NCI-H345 treated with DMSO at 0.1 percent for 48 hours (cell line): ENCODE results near the gene QKI.
"Not testable (repeated sequence)": the region's sequence is repeated elsewhere in the genome, so short reads cannot be mapped to it uniquely, and the experiment has no call there.

Source experiments
- DNase-seq: peaks from one replicate; lab custom pipeline; 2025; ENCODE audit not compliant: unreplicated experiment; lab: John Stamatoyannopoulos, UW

QKI gene

GRCh38 chr6:163572612-163573011, 158.1 kb downstream of the QKI start:
- no peak for DNase-seq

GRCh38 chr6:163573503-163574179, 159.1 kb downstream of the QKI start:
- no peak for DNase-seq

DNA sequence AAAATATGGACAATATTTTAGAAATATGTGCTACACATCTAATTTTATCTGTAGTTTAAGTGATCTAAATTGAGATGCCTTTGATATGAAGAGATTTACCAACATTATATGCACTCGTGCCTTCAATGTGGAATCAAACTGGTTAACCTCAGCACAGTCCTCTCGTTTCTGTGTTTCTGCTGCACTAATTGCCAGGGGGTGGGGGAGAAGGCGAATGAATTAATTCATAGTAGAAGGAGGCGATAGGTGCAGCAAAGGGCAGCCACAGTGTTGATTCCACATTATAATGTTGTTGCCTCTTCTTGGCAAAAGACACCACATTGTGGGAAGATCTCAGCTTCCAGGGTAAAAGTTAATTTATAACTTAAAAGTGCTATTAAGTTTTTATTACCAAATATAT, 161.6 kb downstream of the QKI start:
- DNase-seq, result no peak

- DNase-seq, result no peak
Measured at GRCh38 chr6:163577404-163577803, 162.9 kb downstream of the QKI start.

- no peak for DNase-seq
Measured at GRCh38 chr6:163579111-163579879, 164.8 kb downstream of the QKI start.

GRCh38 chr6:163579880-163580295, 165.4 kb downstream of the QKI start:
- DNase-seq, result no peak

DNA sequence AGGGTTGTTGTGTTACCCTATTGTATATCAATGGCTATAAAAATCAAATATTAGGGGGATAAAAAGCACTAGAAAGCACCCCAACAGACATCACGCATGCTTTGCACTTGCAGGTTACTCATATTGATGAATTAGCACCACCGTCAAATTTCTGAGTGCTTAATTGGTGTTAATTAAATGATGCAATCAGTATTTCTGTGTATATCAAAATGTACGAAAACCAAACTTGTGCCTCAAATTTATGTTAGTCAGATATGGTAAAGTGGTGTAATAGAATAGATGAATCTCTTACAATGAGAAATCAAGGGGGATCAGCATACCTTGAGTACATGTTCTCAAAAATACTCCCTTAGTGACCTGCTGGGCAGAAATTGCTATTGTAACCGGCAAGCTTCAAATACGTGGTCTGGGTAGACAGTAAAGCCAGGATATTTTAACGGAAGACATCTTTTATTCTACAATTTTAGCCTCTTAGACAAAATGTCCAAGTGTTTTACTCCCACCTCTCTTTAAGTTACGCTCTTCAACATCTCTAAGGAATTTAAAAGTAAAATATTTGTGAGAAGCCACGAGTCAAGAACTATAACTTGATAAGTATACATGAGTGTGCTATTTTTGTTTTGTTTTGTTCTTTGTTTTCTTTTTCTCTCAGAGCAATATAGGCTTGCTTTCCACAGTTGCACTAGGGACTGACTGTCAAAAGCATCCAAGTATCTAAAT, 166.0 kb downstream of the QKI start:
- no peak for DNase-seq

DNA sequence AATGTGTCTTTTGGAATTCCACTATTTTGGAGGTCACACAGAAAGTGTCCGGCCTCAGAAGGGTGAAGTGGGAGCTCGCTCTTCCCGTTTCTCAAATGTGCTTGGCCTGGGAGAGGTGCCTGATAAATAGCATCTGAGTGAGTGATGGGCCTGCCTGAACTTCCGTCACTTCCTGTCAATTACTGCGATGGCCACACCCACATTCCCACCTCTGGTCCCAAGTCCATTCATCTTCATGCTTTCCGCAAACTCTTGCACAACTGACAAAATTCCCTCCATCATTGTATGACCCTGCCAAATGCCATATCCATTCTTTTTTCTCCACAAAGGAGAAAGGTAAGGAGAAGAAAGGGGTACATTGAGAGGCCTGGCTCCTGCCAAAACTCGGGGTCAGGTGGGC, 169.0 kb downstream of the QKI start:
- no peak for DNase-seq

- no peak for DNase-seq
Measured at GRCh38 chr6:163585932-163586437, 171.5 kb downstream of the QKI start.

- DNase-seq, result no peak
Measured at GRCh38 chr6:163586888-163587287, 172.4 kb downstream of the QKI start.

DNA sequence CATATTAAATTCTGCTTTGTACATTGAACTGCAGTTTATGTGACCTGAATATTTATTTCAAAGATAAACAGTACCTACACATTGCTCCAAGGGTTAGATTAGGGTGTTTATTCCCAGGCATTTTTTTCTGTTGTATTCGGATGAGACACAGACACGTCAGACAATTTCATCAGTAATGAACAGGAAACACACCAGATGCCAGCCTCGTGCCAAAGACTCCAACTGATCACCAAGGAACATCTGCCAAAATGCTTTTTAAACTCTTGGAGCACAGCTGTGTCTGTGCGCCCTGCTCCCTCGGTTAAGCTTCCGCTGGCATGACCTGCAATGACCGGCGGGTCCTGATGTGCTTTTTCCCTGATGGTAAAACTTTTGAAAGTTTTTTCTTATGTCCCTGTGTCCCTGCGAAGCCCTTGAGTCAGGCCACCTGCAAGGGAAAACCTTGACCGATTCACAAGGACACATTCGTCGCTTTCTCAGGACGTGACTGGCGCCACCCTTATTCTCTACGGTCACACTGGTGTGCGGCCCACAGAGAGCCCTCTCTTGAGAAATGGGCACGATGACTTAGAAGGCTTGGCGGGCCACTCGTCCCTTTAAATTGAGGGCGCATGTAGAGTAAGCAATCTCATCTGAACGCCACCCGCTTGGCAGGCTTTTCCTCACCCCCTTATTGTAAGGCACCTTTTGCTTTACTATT, 173.9 kb downstream of the QKI start:
- no peak for DNase-seq

- DNase-seq, result no peak
Measured at GRCh38 chr6:163589387-163589786, 174.9 kb downstream of the QKI start.

GRCh38 chr6:163590132-163590531, 175.6 kb downstream of the QKI start:
- DNase-seq, result not testable (repeated sequence)

GRCh38 chr6:163592872-163593271, 178.4 kb downstream of the QKI start:
- DNase-seq, result no peak

- DNase-seq, result no peak
Measured at GRCh38 chr6:163596174-163596573, 181.7 kb downstream of the QKI start.

DNA sequence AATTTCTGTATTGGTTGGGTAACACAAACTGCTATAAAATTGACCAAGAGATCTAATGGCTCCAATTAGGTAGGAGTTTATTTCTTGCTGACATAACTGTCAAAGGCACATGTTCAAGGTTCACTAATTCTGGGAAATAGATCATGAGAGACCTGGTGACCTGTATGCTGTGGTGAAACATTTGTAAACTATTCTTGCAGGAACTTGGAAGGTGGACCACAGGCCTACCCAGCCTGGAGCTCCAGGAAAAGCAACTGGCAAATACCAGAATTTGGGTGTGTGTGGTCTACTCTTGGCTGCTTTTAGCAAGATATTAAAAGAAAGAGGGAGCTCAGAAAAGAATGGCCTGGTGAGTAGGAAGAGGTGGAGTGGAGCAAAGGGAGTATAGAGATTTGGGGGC, 184.6 kb downstream of the QKI start:
- no peak for DNase-seq

DNA sequence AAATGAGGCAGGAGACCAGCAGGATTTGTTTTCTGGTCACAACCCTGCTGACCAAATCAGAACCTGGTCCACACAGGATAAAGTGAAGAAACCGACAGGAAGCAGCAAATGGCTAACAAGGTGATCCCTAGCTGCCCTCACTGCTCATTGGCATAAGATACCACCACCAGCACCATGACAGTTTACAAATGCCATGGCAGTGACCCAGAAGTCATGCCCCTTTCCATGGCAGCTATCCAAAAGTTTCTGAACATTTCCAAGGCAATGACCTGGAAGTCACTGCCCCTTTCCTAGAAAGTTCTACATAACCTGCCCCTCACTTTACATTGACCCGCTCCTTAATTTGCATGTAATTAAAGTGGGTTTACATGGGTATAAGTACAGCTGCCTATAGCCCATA, 185.2 kb downstream of the QKI start:
- DNase-seq, result no peak

DNA sequence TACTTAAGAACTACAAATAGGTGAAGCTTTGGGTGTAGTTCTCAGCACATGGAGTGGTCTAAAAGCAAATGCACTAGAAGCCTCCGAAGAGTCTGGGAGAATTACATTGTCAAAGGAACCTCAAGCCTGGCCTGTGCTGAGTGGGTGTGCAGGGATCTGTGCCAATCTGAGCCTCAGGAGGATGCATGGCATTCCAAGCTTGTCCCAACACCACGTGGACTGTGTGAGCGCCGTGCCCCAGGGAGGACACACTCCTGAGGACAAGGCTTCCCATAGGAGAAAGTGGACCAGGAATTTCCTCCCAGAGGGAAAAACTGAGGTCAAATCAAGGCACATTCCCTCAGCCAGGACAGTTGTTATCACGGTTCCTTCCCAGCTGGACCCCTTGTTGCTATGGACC, 185.8 kb downstream of the QKI start:
- DNase-seq, result no peak

DNA sequence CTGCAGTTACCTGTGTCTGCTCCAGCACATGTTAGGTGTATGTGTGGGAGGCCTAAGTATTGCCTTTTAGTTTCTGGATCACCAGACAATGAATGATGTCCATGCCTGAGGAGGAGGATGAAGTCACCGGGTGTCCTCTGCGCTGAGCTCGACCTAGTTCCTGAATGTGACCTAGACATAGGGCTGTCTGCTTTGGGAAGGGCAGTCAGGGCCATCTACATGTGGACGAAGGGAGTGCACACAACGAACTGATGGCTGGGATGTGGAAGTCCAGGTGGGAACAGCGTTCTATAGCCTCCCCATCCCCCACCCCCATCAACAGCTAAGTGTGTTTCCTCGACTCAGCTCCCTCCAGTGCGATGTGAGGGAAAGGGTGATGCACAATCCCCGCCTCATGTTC, 186.3 kb downstream of the QKI start:
- DNase-seq, result no peak

DNA sequence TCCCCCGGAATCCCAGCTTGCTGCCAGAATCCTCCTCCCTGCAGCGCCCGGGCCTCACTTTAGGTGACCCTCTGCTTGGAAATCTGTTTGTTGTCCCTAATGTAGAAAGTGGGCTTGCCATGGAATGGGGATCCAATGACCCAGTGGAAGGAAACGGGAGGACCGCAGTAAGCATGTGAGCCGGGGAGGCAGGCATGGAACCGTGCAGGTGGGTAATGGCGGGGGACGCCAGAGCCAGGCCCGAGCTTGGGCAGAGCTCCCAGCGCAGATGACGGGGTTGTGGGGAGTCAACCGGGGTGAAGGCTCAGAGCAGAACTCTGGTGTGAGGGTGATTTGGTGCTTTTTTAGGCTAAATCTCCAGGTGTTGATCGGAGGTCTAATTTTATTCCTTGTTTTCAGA, 188.3 kb downstream of the QKI start:
- DNase-seq, result no peak

DNA sequence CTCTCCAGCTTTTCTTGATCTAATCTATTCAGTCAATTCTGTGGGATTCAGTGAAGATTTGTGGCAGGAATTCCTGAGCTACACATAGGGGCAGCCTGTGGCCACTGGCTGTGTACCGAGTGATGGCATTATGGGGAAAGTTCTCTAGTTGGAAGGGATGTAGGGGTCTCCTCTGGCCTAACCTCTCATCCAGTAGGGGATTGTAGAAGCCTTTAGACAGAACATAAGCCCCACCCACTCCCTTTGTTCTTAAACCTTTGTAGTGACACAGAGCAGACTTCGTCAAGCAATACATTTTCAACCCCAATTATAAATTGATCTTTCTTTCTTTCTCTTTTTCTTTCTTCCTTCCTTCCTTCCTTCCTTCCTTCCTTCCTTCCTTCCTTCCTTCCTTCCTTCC, 188.9 kb downstream of the QKI start:
- DNase-seq, result no peak
